GM12892 (cell line): ENCODE measurements around the gene BCCIP.

Source experiments
- POLR2A ChIP-seq: IDR thresholded peaks from 2 replicates; pipeline ENCODE4 v1.6.1; 2011; ENCODE audit warnings: low read depth, low read length, control low read depth
- POLR2AphosphoS5 ChIP-seq: IDR thresholded peaks from 2 replicates; pipeline ENCODE4 v1.6.1; 2011; ENCODE audit warnings: low read depth, low read length, control low read depth

DNA sequence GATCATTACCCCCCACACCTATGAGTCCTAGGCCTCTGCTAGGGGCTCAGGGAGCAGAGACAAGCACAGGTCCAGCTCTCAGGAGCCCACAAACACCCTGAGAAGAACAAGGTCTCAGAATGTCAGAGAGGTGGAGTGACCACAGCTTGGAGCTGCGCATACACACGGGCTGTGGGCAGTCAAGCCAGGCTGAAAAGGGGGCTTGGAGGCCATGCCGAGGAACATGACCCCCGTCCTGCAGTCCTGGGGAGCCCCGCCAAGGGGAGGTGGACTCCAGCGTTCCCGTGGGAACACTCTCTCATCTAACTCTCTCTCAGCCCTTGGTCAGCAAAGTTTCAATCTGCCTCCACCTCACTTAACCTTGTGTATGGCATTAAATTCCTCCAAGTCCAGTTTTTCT, 39.9 kb upstream of the BCCIP start:
- no peak for TF ChIP-seq POLR2A
- TF ChIP-seq POLR2AphosphoS5 = no peak
